Neutrophil (primary cell): ENCODE data around the gene RFX8.

Experiments
- H3K27ac ChIP-seq: fragments of 200-600 bp; sonication (generic); 2 replicates; pipeline ENCODE4 v1.5.1; 2016; ENCODE audit warnings: mild to moderate bottlenecking, moderate library complexity
- H3K27me3 ChIP-seq: fragments of 200-600 bp; sonication (generic); 2 replicates; pipeline ENCODE4 v1.6.0; 2016; ENCODE audit warnings: mild to moderate bottlenecking
- H3K36me3 ChIP-seq: fragments of 200-600 bp; sonication (generic); 2 replicates; pipeline ENCODE4 v1.5.1; 2017
- H3K4me1 ChIP-seq, 2 experiments: fragments of 200-600 bp in 1 of 2; sonication (generic) in 1 of 2; 1 replicate in 1 of 2; 2 replicates in 1 of 2; pipeline versions ENCODE4 v1.5.1 to v1.6.1; 2013 to 2016; ENCODE audit warnings: low read depth in 1 of 2, low read length in 1 of 2, mild to moderate bottlenecking in 1 of 2, moderate library complexity in 1 of 2; ENCODE audit not compliant: control insufficient read depth in 1 of 2, insufficient read depth in 1 of 2
- H3K4me3 ChIP-seq, 2 experiments: fragments of 200-600 bp in 1 of 2; sonication (generic) in 1 of 2; 1 replicate in 1 of 2; 2 replicates in 1 of 2; pipeline ENCODE4 v1.5.1; 2013 to 2016; ENCODE audit warnings: low read depth in 1 of 2, low read length in 1 of 2, mild to moderate bottlenecking in 1 of 2, moderate library complexity in 1 of 2
- H3K9me3 ChIP-seq: fragments of 200-600 bp; sonication (generic); 2 replicates; pipeline ENCODE4 v1.5.1; 2016
- TF ChIP-seq, protein P1 (sequence below): fragments of 200-600 bp; sonication (generic); IDR thresholded peaks from 2 replicates; pipeline ENCODE4 v1.5.1; 2016; ENCODE audit warnings: antibody characterized with exemption

RFX8 gene

GRCh38 chr2:101412092-101412694 is 62.7 kb downstream of the RFX8 start:
- TF ChIP-seq, protein P1, sequence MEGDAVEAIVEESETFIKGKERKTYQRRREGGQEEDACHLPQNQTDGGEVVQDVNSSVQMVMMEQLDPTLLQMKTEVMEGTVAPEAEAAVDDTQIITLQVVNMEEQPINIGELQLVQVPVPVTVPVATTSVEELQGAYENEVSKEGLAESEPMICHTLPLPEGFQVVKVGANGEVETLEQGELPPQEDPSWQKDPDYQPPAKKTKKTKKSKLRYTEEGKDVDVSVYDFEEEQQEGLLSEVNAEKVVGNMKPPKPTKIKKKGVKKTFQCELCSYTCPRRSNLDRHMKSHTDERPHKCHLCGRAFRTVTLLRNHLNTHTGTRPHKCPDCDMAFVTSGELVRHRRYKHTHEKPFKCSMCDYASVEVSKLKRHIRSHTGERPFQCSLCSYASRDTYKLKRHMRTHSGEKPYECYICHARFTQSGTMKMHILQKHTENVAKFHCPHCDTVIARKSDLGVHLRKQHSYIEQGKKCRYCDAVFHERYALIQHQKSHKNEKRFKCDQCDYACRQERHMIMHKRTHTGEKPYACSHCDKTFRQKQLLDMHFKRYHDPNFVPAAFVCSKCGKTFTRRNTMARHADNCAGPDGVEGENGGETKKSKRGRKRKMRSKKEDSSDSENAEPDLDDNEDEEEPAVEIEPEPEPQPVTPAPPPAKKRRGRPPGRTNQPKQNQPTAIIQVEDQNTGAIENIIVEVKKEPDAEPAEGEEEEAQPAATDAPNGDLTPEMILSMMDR: no peak
- H3K4me1 ChIP-seq: peaks cover under 1% of the 10 kb centered on the region in 2 experiments
- H3K36me3 ChIP-seq: no peaks in the 10 kb centered on the region
- H3K4me3 ChIP-seq: no peak overlapping the region
- no peaks in the 10 kb centered on the region for H3K27me3 ChIP-seq
- H3K9me3 ChIP-seq: no peaks in the 10 kb centered on the region
- no peak overlapping the region for H3K27ac ChIP-seq

DNA sequence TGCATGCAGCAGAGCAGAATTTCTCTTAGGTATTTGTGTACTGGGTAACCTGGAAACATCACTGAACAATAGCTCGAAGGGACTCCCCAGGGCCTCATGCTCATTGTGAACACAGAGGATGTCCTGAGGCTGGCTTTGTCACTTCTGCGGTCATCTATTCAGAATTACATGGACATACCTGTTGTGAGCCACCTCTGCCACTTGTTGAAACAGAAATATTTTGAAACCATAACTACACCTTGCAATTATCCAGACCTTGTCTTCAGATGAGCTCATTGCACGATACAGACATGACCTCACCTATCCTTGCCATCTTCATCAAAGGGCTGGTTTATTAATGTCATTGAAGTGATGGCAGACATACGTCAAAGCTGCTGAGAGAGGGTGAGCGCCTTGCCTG is 64.2 kb downstream of the RFX8 start:
- Histone ChIP-seq H3K9me3 (no peaks in the 10 kb centered on the region), H3K4me3 (no peak overlapping the region), H3K27ac (no peak overlapping the region), H3K36me3 (no peaks in the 10 kb centered on the region), H3K27me3 (no peaks in the 10 kb centered on the region), H3K4me1 (peaks cover 15% of the 10 kb centered on the region in 2 experiments)
- TF ChIP-seq, protein P1: no peak

- peaks cover 21% of the 10 kb centered on the region in 2 experiments for H3K4me1 ChIP-seq
Measured at GRCh38 chr2:101410114-101410513, 64.8 kb downstream of the RFX8 start.

GRCh38 chr2:101409699-101410098 is 65.2 kb downstream of the RFX8 start:
- Histone ChIP-seq H3K27ac (no peak overlapping the region), H3K4me1 (peaks cover 25% of the 10 kb centered on the region in 2 experiments), H3K4me3 (no peak overlapping the region), H3K27me3 (no peaks in the 10 kb centered on the region), H3K36me3 (no peaks in the 10 kb centered on the region), H3K9me3 (no peaks in the 10 kb centered on the region)
- TF ChIP-seq, protein P1: no peak

More at GRCh38 chr2:101410114-101410513, 64.8 kb downstream of the RFX8 start:
- TF ChIP-seq, protein P1: no peak
- Histone ChIP-seq H3K27me3 (no peaks in the 10 kb centered on the region), H3K4me3 (no peak overlapping the region), H3K27ac (no peak overlapping the region), H3K36me3 (no peaks in the 10 kb centered on the region), H3K9me3 (no peaks in the 10 kb centered on the region)

DNA sequence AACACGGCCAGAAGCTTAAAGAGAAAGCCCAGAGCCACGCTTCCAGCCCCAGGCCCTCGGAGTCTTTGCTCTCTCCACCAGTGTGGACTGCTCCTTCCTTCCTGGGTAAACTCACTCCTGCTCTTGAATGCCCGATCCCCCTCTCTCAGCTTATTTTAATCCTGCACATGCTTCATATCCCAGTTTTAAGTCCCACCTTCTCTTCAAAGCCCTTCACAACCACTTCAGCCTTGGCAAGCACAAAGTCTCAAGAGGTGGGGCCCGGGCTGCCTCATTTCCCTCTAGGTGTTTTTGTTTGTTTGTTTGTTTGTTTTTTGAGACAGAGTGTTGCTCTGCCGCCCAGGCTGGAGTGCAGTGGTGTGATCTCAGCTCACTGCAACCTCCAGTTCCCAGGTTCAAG is 66.0 kb downstream of the RFX8 start:
- TF ChIP-seq, protein P1: no peak
- no peaks in the 10 kb centered on the region for H3K36me3 ChIP-seq
- H3K27me3 ChIP-seq: no peaks in the 10 kb centered on the region
- no peaks in the 10 kb centered on the region for H3K9me3 ChIP-seq
- no peak overlapping the region for H3K4me3 ChIP-seq
- peaks cover 33% of the 10 kb centered on the region in 2 experiments for H3K4me1 ChIP-seq
- no peak overlapping the region for H3K27ac ChIP-seq
